Endothelial cell of umbilical vein (primary cell): ENCODE results near the gene TUNAR. TPM values are rescaled to one million over a fixed set of nuclear protein-coding genes. Genes with fewer than 3 reads are reported as not detected.

ENCODE experiments used
- BruUV-seq: library from RNA; stranded (reverse); fragments of 400-500 nt; replicated peaks from 2 replicates; lab custom pipeline; 2021; lab: Mats Ljungman, UMichigan
- CTCF ChIA-PET: fragments of 300-600, 350-600 bp; sonication (Branson Sonifier 250); formaldehyde crosslinking; loops from one replicate; lab custom pipeline; 2021; ENCODE audit warnings: antibody characterized with exemption, inconsistent platforms; lab: Charles Lee
- POLR2A ChIA-PET: fragments of 300-600, 350-600 bp; sonication (Branson Sonifier 250); formaldehyde crosslinking; loops from one replicate; lab custom pipeline; 2021; ENCODE audit warnings: antibody characterized with exemption, inconsistent platforms; lab: Charles Lee
- DNase-seq: peaks from one replicate; pipeline ENCODE4 v3.0.0-alpha.2; 2011; ENCODE audit warnings: low read depth, low spot score
- FAIRE-seq: peaks from 2 replicates; lab custom pipeline; 2011; peaks lifted over from hg19 to GRCh38; lab: Jason Lieb, UNC
- H2AFZ ChIP-seq: 2 replicates; pipeline ENCODE4 v1.6.0; 2012; ENCODE audit warnings: low read depth, low read length, control low read depth, inconsistent platforms
- H3K27ac ChIP-seq: 2 replicates; pipeline ENCODE4 v1.5.1; 2011; ENCODE audit warnings: low read depth, mild to moderate bottlenecking, control low read depth, low read length, moderate library complexity; ENCODE audit not compliant: insufficient read depth
- H3K27me3 ChIP-seq, 2 experiments: 2 replicates each; pipeline versions ENCODE4 v1.6.0 to v1.6.1; 2011; ENCODE audit warnings: low read length in 2 of 2, mixed read lengths in 1 of 2; ENCODE audit not compliant: control insufficient read depth in 2 of 2, insufficient read depth in 2 of 2
- H3K36me3 ChIP-seq, 2 experiments: 2 replicates in 1 of 2; 3 replicates in 1 of 2; pipeline ENCODE4 v1.5.1; 2011; ENCODE audit warnings: low read length in 2 of 2, mild to moderate bottlenecking in 1 of 2, moderate library complexity in 1 of 2; ENCODE audit not compliant: control insufficient read depth in 2 of 2, insufficient read depth in 2 of 2; ENCODE audit errors: extremely low read depth in 1 of 2
- H3K4me1 ChIP-seq: 3 replicates; pipeline ENCODE4 v1.5.1; 2011; ENCODE audit warnings: mild to moderate bottlenecking, low read length; ENCODE audit not compliant: control insufficient read depth, insufficient read depth; ENCODE audit errors: extremely low read depth
- H3K4me2 ChIP-seq: 2 replicates; pipeline ENCODE4 v1.6.1; 2011; ENCODE audit warnings: low read length, control low read depth, mixed read lengths; ENCODE audit not compliant: insufficient read depth
- H3K4me3 ChIP-seq, 3 experiments: fragments of 200-600 bp in 1 of 3; sonication (generic), shearing (Covaris generic) in 1 of 3; replicated peaks in 1 of 3; 2 replicates each; pipeline ENCODE4 v1.5.1; 2011 to 2016; ENCODE audit warnings: control low read depth in 3 of 3, low read length in 3 of 3, mild to moderate bottlenecking in 2 of 3, inconsistent platforms in 1 of 3, low read depth in 1 of 3, moderate library complexity in 1 of 3; ENCODE audit not compliant: insufficient read depth in 1 of 3
- H3K79me2 ChIP-seq: 2 replicates; pipeline ENCODE4 v1.6.0; 2012; ENCODE audit warnings: low read length, inconsistent platforms; ENCODE audit not compliant: control insufficient read depth, insufficient read depth
- H3K9ac ChIP-seq: replicated peaks from 2 replicates; pipeline ENCODE3; 2011; ENCODE audit warnings: low read length, control low read depth; ENCODE audit not compliant: insufficient read depth; ENCODE audit errors: extremely low read depth
- H3K9me1 ChIP-seq: replicated peaks from 3 replicates; pipeline ENCODE4 v1.6.0; 2011; ENCODE audit warnings: mild to moderate bottlenecking, low read length; ENCODE audit not compliant: control insufficient read depth, insufficient read depth; ENCODE audit errors: extremely low read depth
- H3K9me3 ChIP-seq: replicated peaks from 2 replicates; pipeline ENCODE4 v1.5.1; 2012; ENCODE audit warnings: low read length, inconsistent platforms; ENCODE audit not compliant: control insufficient read depth, insufficient read depth
- H4K20me1 ChIP-seq: replicated peaks from 2 replicates; pipeline ENCODE3; 2011; ENCODE audit warnings: mild to moderate bottlenecking, low read length; ENCODE audit not compliant: control insufficient read depth, insufficient read depth; ENCODE audit errors: extremely low read depth
- CTCF ChIP-seq, 2 donors: IDR thresholded peaks; 1 replicate in 1 of 2; 2 replicates in 1 of 2; pipeline ENCODE4 v1.5.1; 2011; ENCODE audit warnings: low read length in 2 of 2, mild to moderate bottlenecking in 2 of 2, moderate library complexity in 2 of 2, control low read depth in 1 of 2, inconsistent platforms in 1 of 2, low read depth in 1 of 2; ENCODE audit not compliant: insufficient read depth in 1 of 2; ENCODE audit errors: extremely low read depth in 1 of 2
- EZH2 ChIP-seq: IDR thresholded peaks from 2 replicates; pipeline ENCODE4 v1.6.1; 2012; ENCODE audit warnings: borderline replicate concordance, low read depth, mild to moderate bottlenecking, moderate library complexity, low read length, inconsistent platforms; ENCODE audit not compliant: severe bottlenecking
- FOS ChIP-seq: IDR thresholded peaks from 2 replicates; pipeline ENCODE4 v1.6.1; 2011; ENCODE audit warnings: mild to moderate bottlenecking, low read length, moderate library complexity, borderline replicate concordance; ENCODE audit not compliant: insufficient read depth
- GATA2 ChIP-seq: IDR thresholded peaks from 2 replicates; pipeline ENCODE4 v1.7.0; 2011; ENCODE audit warnings: low read depth, mild to moderate bottlenecking, moderate library complexity, mixed read lengths, low read length; ENCODE audit not compliant: insufficient read length, insufficient read depth
- JUN ChIP-seq: IDR thresholded peaks from 2 replicates; pipeline ENCODE4 v1.6.1; 2011; ENCODE audit warnings: borderline replicate concordance, low read depth; ENCODE audit not compliant: insufficient read length, insufficient read depth
- MAX ChIP-seq: IDR thresholded peaks from 2 replicates; pipeline ENCODE4 v1.6.1; 2011; ENCODE audit not compliant: insufficient read depth, insufficient read length
- MYC ChIP-seq: IDR thresholded peaks from one replicate; pipeline ENCODE4 v1.6.1; 2011; ENCODE audit warnings: mild to moderate bottlenecking, low read depth, low read length
- POLR2AphosphoS5 ChIP-seq: IDR thresholded peaks from 2 replicates; pipeline ENCODE4 v1.6.1; 2012; ENCODE audit warnings: low read depth, mild to moderate bottlenecking, control low read depth, low read length, moderate library complexity; ENCODE audit not compliant: insufficient read depth
- dilution Hi-C: fragments of 300-500 bp; cut with MboI; formaldehyde crosslinking; loops from one replicate; pipeline ENCODE4 v1.15.0; 2019; ENCODE audit warnings: low sequenced_read_pairs; ENCODE audit not compliant: extremely low pct_ligation_motif_present
- intact Hi-C: fragments of 100-400 bp; cut with micrococcal nuclease; formaldehyde crosslinking; loops from one replicate; pipeline ENCODE4 v1.10.0; 2022
- polyA plus RNA-seq, 4 experiments: library from polyadenylated mRNA; depleted of rRNA in 3 of 4; stranded (reverse) in 3 of 4; unstranded in 1 of 4; fragments of >200 nt; gene quantifications; 2 replicates each; pipeline versions ENCODE4 v1.2.1 to v1.2.3, GENCODE V29; 2011 to 2012; ENCODE audit warnings: missing spikeins in 1 of 4
- total RNA-seq: library from RNA; stranded (reverse); gene quantifications from 2 replicates; pipeline ENCODE4 v1.2.3, GENCODE V29; 2021

Gene TUNAR
- total and polyA plus RNA-seq, 2 donors (not counting 3 experiments of a cell fraction or from before 2014, with no cell fraction given): not detected

- Histone ChIP-seq H3K9me3 (no peaks in the 10 kb centered on the region), H3K79me2 (no peaks in the 10 kb centered on the region), H3K9ac (no peak overlapping the region), H3K4me2 (no peak overlapping the region), H2AFZ (no peak overlapping the region), H3K27me3 (no peaks in the 10 kb centered on the region), H3K4me1 (no peaks in the 10 kb centered on the region), H4K20me1 (no peaks in the 10 kb centered on the region), H3K36me3 (no peaks in the 10 kb centered on the region), H3K27ac (no peak overlapping the region), H3K9me1 (no peaks in the 10 kb centered on the region), H3K4me3 (no peak overlapping the region)
- dilution Hi-C loops (no loop called here), intact Hi-C loops (no loop called here)
- ChIA-PET CTCF (no interaction called here), POLR2A (no interaction called here)
- no peak for TF ChIP-seq CTCF (IDR thresholded peaks at IDR 0.05; ENCODE audit: extremely low read depth in 1 of 2, insufficient read depth in 1 of 2, low read depth in 1 of 2, low read length in 2 of 2)
- TF ChIP-seq MYC: no peak
- no peak for TF ChIP-seq FOS
- TF ChIP-seq JUN: no peak
- no peak for TF ChIP-seq EZH2
- TF ChIP-seq MAX: no peak
- no peak for TF ChIP-seq GATA2
- no peak for TF ChIP-seq POLR2AphosphoS5
- BruUV-seq: no TSS peak
- no peak for DNase-seq
- no peak for FAIRE-seq
Measured at GRCh38 chr14:95849761-95850160, 26.9 kb upstream of the TUNAR start.
